CD14-positive monocyte (primary cell): ENCODE data around the gene NBPF15. TPM values are rescaled to one million over a fixed set of nuclear protein-coding genes. Genes with fewer than 3 reads are reported as not detected.
"Not testable (repeated sequence)": the region's sequence is repeated elsewhere in the genome, so short reads cannot be mapped to it uniquely, and the experiment has no call there.

ENCODE experiments used
- DNase-seq, 3 donors: peaks; one replicate each; pipeline ENCODE4 v3.0.0-alpha.2; 2011 to 2022
- H2AFZ ChIP-seq: 2 replicates; pipeline ENCODE4 v1.6.0; 2012; ENCODE audit warnings: mild to moderate bottlenecking, low read depth, low read length, inconsistent platforms; ENCODE audit not compliant: insufficient read depth, poor library complexity, severe bottlenecking
- H3K27ac ChIP-seq, 2 donors: 1 replicate in 1 of 2; 2 replicates in 1 of 2; pipeline ENCODE4 v1.5.1; 2012 to 2013; ENCODE audit warnings: low read length in 2 of 2, control low read depth in 1 of 2, inconsistent platforms in 1 of 2, low read depth in 1 of 2, mild to moderate bottlenecking in 1 of 2
- H3K27me3 ChIP-seq, 2 donors: one replicate each; pipeline versions ENCODE4 v1.6.0 to v1.6.1; 2011 to 2013; ENCODE audit warnings: low read length in 2 of 2; ENCODE audit not compliant: control insufficient read depth in 2 of 2, insufficient read depth in 2 of 2
- H3K36me3 ChIP-seq, 2 donors: replicated peaks in 1 of 2; 1 replicate in 1 of 2; 2 replicates in 1 of 2; pipeline versions ENCODE4 v1.5.1 to v1.6.1; 2012 to 2013; ENCODE audit warnings: low read length in 2 of 2, control low read depth in 1 of 2, inconsistent platforms in 1 of 2, mild to moderate bottlenecking in 1 of 2; ENCODE audit not compliant: insufficient read depth in 2 of 2, control insufficient read depth in 1 of 2
- H3K4me1 ChIP-seq, 2 donors: 1 replicate in 1 of 2; 2 replicates in 1 of 2; pipeline versions ENCODE4 v1.5.1 to v1.6.1; 2012 to 2013; ENCODE audit warnings: low read length in 2 of 2, control low read depth in 1 of 2, inconsistent platforms in 1 of 2, mild to moderate bottlenecking in 1 of 2, moderate library complexity in 1 of 2; ENCODE audit not compliant: insufficient read depth in 2 of 2, control insufficient read depth in 1 of 2
- H3K4me2 ChIP-seq: replicated peaks from 2 replicates; pipeline ENCODE3; 2012; ENCODE audit warnings: low read length, moderate library complexity, mild to moderate bottlenecking; ENCODE audit not compliant: poor library complexity, severe bottlenecking; ENCODE audit errors: extremely low read depth
- H3K4me3 ChIP-seq, 3 experiments: fragments of 200-600 bp in 1 of 3; sonication (generic) in 1 of 3; replicated peaks in 1 of 3; 1 replicate in 2 of 3; 2 replicates in 1 of 3; pipeline ENCODE4 v1.5.1; 2011 to 2013; ENCODE audit warnings: low read length in 3 of 3, mild to moderate bottlenecking in 3 of 3, control low read depth in 2 of 3, low read depth in 2 of 3, inconsistent platforms in 1 of 3, moderate library complexity in 1 of 3
- H3K79me2 ChIP-seq: 2 replicates; pipeline ENCODE4 v1.6.0; 2012; ENCODE audit warnings: mild to moderate bottlenecking, control low read depth, inconsistent platforms, low read length, moderate library complexity; ENCODE audit not compliant: insufficient read depth
- H3K9ac ChIP-seq: 2 replicates; pipeline ENCODE4 v1.6.0; 2017; ENCODE audit warnings: low read length, mild to moderate bottlenecking; ENCODE audit not compliant: insufficient read depth, poor library complexity, severe bottlenecking
- H3K9me3 ChIP-seq, 2 donors: replicated peaks in 1 of 2; 1 replicate in 1 of 2; 2 replicates in 1 of 2; pipeline versions ENCODE4 v1.5.1 to v1.6.1; 2012 to 2013; ENCODE audit warnings: low read length in 2 of 2, control low read depth in 1 of 2; ENCODE audit not compliant: control insufficient read depth in 1 of 2, insufficient read depth in 1 of 2
- H4K20me1 ChIP-seq: 2 replicates; pipeline ENCODE4 v1.6.0; 2012; ENCODE audit warnings: mild to moderate bottlenecking, low read length, control low read depth, moderate library complexity; ENCODE audit not compliant: insufficient read depth
- H3K27ac Mint-ChIP-seq, 7 donors: one replicate each; pipeline ENCODE4 v1.8.0; 2020; ENCODE audit warnings: mild to moderate bottlenecking in 7 of 7, mixed read lengths in 7 of 7, moderate library complexity in 6 of 7, inconsistent platforms in 2 of 7
- H3K27me3 Mint-ChIP-seq, 3 donors: one replicate each; pipeline ENCODE4 v1.8.0; 2021 to 2022; ENCODE audit warnings: low read depth in 3 of 3, mild to moderate bottlenecking in 3 of 3, mixed read lengths in 3 of 3, moderate library complexity in 3 of 3, inconsistent platforms in 1 of 3
- H3K36me3 Mint-ChIP-seq, 2 donors: one replicate each; pipeline ENCODE4 v1.8.0; 2020; ENCODE audit warnings: mixed read lengths in 2 of 2, inconsistent platforms in 1 of 2, mild to moderate bottlenecking in 1 of 2
- H3K4me1 Mint-ChIP-seq: one replicate; pipeline ENCODE4 v1.8.0; 2020; ENCODE audit warnings: mild to moderate bottlenecking, mixed read lengths
- H3K4me3 Mint-ChIP-seq, 2 donors: one replicate each; pipeline ENCODE4 v1.8.0; 2020; ENCODE audit warnings: mild to moderate bottlenecking in 2 of 2, mixed read lengths in 2 of 2, moderate library complexity in 1 of 2
- H3K9me3 Mint-ChIP-seq, 7 donors: one replicate each; pipeline ENCODE4 v1.8.0; 2020 to 2022; ENCODE audit warnings: mixed read lengths in 7 of 7, mild to moderate bottlenecking in 6 of 7, moderate library complexity in 6 of 7, inconsistent platforms in 2 of 7
- WGBS: methylation state at CpG from one replicate; pipeline ENCODE4 v1.1.5; 2013; ENCODE audit warnings: missing lambda C conversion rate; ENCODE audit not compliant: insufficient coverage; 5-methylcytosine and 5-hydroxymethylcytosine counted together
- intact Hi-C, 2 donors: fragments of 100-400 bp; cut with micrococcal nuclease; formaldehyde crosslinking; loops; one replicate each; pipeline versions ENCODE4 v1.15.0 to v1.15.1; 2023
- polyA plus RNA-seq, 3 donors: library from polyadenylated mRNA; depleted of rRNA in 1 of 3; unstranded in 2 of 3; stranded (reverse) in 1 of 3; fragments of 300-500 nt in 2 of 3; fragments of >200 nt in 1 of 3; fragmentation: Illumina TruSeq in 2 of 3; gene quantifications; 1 replicate in 2 of 3; 2 replicates in 1 of 3; pipeline ENCODE4 v1.2.3, GENCODE V29; 2012 to 2021

NBPF15 gene
- polyA plus RNA-seq, 3 donors: 0.55 to 24.0 (median 1.0) TPM

- H3K27ac ChIP-seq, H3K9me3 ChIP-seq, H4K20me1 ChIP-seq, H3K4me2 ChIP-seq, intact Hi-C loops, H3K4me3 ChIP-seq, H3K4me3 Mint-ChIP-seq, H3K36me3 Mint-ChIP-seq, H2AFZ ChIP-seq, H3K9me3 Mint-ChIP-seq, H3K79me2 ChIP-seq, H3K36me3 ChIP-seq, H3K9ac ChIP-seq, H3K4me1 ChIP-seq, H3K4me1 Mint-ChIP-seq, H3K27ac Mint-ChIP-seq, DNase-seq: not testable (repeated sequence)
- no CpG with 5 or more reads among the region's 2 CpGs for WGBS
- H3K27me3 ChIP-seq: peaks cover 2 to 10% of the 10 kb centered on the region in 2 donors
- H3K27me3 Mint-ChIP-seq: peaks cover 7 to 18% (median 10%) of the 10 kb centered on the region in 3 donors
Observed at GRCh38 chr1:144487002-144487401, 25.5 kb upstream of the NBPF15 start.

GRCh38 chr1:144485048-144485993 lies 23.9 kb upstream of the NBPF15 start:
- no CpG with 5 or more reads among the region's 15 CpGs for WGBS
- H3K9me3 ChIP-seq, H3K4me3 ChIP-seq, H3K27ac ChIP-seq, H3K9me3 Mint-ChIP-seq, H3K27ac Mint-ChIP-seq, H3K79me2 ChIP-seq, H3K4me1 Mint-ChIP-seq, DNase-seq, H3K4me3 Mint-ChIP-seq, H4K20me1 ChIP-seq, intact Hi-C loops, H3K36me3 ChIP-seq, H3K4me1 ChIP-seq, H2AFZ ChIP-seq, H3K4me2 ChIP-seq, H3K9ac ChIP-seq, H3K36me3 Mint-ChIP-seq: not testable (repeated sequence)
- peaks cover 2 to 10% of the 10 kb centered on the region in 2 donors for H3K27me3 ChIP-seq
- H3K27me3 Mint-ChIP-seq: peaks cover 4 to 15% (median 8%) of the 10 kb centered on the region in 3 donors

DNA sequence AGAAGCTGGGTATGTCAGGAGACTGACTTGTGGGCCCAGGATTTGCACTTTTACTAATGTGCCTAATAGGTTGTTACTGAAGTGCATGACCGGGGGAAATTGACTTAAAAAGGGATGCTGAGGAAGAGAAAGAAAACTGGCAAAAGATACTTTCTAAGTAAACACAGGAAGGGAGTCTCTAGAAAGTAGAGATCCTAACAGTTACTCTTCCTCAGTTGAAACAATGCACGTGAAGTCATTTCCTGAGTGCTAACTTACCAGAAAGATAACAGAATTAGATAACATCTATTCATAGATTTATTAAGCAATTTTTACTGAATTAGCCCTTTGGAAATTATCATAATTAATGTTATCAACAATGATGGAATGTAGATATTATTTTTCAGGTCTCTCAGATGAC lies 12.4 kb upstream of the NBPF15 start:
- H3K9me3 ChIP-seq, H3K27ac ChIP-seq, H3K27me3 ChIP-seq, H3K9ac ChIP-seq, H3K4me1 ChIP-seq, H4K20me1 ChIP-seq, DNase-seq, H3K4me3 Mint-ChIP-seq, H2AFZ ChIP-seq, H3K36me3 Mint-ChIP-seq, H3K4me1 Mint-ChIP-seq, H3K27ac Mint-ChIP-seq, H3K9me3 Mint-ChIP-seq, H3K79me2 ChIP-seq, H3K27me3 Mint-ChIP-seq, H3K4me3 ChIP-seq, intact Hi-C loops, H3K36me3 ChIP-seq, H3K4me2 ChIP-seq: not testable (repeated sequence)
- no CpG with 5 or more reads among the region's 2 CpGs for WGBS

DNA sequence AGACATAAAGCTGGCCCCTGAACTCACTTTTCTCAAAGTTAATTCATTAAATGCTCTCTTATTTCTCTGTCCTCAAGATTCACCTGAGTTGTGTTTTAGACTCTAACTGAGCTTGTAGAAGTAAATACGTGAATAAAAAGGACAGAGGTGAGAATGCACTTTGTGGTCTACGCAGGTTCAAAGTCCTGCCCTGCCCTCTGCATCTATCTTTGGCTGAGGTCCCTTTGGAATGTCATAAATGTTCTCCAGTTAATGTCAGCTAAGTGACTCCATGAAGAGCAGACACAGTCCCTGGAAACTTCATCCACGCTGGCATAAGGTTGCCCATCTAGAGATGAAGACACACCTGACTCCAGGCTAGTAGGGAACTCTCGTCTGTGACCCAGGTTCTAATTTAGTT lies 10.0 kb upstream of the NBPF15 start:
- H3K9ac ChIP-seq, H3K9me3 ChIP-seq, H3K9me3 Mint-ChIP-seq, H3K4me3 Mint-ChIP-seq, H3K4me1 Mint-ChIP-seq, intact Hi-C loops, H3K27ac Mint-ChIP-seq, H2AFZ ChIP-seq, H3K27ac ChIP-seq, H4K20me1 ChIP-seq, H3K27me3 ChIP-seq, H3K4me3 ChIP-seq, H3K36me3 ChIP-seq, H3K36me3 Mint-ChIP-seq, H3K4me1 ChIP-seq, H3K4me2 ChIP-seq, DNase-seq, H3K79me2 ChIP-seq: not testable (repeated sequence)
- WGBS: no CpG with 5 or more reads among the region's 4 CpGs
- H3K27me3 Mint-ChIP-seq: peaks cover 4 to 14% (median 7%) of the 10 kb centered on the region in 3 donors
